Stimulated activated CD8-positive, alpha-beta memory T cell treated with anti-CD3 and anti-CD28 coated beads, Interleukin-12 subunit alpha, Interleukin-12 subunit beta, amount 100 ng/mL, for 24 hours (primary cell): ENCODE results near the gene ZBP1.
"Not testable (repeated sequence)": the region's sequence is repeated elsewhere in the genome, so short reads cannot be mapped to it uniquely, and the experiment has no call there.

Source experiments
- DNase-seq: peaks from one replicate; pipeline ENCODE4 v3.0.0-alpha.2; 2020; ENCODE audit errors: extremely low read depth

Gene ZBP1

DNA sequence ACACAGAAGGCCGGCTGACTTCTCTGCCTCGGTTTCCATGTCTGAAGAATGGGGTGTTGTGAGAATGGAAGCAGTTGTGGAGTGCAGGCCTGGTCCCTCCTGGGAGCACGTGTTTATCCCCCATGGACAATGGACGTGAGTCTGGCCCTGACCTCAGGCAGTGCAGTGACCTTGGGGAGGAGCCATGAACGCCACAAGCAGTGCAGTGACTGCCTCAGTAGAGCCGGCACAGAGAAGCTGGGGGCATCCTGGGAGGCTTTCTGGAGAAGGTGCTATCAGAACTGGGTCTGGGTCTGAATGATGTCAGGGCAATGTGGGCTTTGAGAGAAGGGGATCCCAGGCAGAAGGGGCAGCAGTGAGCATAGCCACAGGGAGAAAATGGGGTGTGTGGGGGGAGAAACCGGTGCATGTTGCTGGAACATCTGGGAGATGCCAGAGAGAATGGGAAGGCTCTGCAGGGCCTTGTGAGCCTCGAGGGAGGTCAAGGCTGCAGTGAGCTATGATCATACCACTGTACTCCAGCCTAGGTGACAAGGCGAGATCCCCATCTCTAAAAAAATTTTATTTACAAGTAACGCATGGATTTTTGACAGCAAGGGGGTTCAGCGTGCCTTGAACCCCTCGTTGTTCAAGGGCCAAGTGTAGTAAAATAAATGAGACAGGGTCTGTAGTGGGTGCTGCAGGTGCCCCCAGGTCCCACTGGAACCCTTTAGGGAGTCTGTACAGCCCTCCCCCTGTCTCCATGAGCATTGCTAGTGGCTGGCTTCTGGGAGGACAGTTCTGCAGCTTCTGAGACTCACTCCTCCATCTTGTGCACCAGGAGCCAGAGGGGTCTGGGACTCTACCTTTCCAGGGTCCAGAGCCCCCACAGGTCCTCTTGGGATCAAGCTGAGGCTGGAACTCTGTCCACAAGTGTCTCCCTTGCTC, 27.0 kb upstream of the ZBP1 start:
- no peak for DNase-seq

- no peak for DNase-seq
Observed at GRCh38 chr20:57638895-57639236, 18.6 kb upstream of the ZBP1 start.

DNA sequence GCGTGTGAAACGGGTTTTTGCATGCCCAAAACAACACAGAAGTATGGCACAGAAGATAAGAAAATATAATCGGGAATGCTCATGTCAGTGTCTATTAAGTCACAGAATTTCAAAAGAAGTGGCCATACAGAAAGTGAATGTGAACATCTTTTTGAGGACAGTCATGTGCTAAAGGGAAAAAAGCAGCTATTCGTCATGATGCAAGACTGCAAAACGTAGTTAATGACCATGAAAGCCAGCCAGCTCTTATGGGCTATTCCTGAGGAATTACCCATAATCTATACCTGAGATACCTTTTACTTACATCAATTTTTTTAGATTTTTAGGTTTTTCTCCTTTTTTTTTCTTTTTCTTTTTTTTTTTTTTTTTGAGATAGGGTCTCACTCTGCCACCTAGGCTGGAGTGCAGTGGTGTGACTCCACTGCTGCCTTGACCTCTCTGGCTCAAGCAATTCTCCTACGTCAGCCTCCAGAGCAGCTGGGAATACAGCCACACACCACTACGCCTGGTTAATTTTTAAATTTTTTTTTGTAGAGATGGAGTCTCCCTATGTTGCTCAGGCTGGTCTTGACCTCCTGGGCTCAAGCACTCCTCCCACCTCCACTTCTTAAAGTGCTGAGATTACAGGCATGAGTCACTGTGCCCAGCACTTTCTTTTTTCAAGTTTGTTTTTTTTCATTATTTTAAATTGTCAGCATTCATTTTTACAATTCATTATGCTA, 18.1 kb upstream of the ZBP1 start:
- no peak for DNase-seq

- no peak for DNase-seq
Observed at GRCh38 chr20:57633945-57634491, 13.8 kb upstream of the ZBP1 start.

DNA sequence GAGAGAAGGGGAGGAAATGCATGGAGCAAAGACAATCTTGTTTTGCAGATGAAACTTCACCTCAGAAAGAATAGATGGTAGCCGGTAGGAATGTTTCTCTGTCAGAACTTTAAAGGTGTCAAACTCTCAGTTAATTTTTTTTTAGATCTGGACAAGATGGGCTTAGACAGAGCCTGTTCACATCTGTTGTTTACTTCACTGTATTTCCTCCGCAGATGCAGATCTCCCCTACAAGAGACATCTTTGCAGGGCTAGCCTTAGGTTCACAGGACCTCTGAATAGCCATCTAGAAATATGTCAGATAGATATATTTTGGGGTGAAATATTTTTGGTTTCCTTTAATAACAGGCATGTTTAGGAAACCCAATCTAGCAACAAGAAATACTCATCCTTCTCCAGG, 12.1 kb upstream of the ZBP1 start:
- no peak for DNase-seq

- no peak for DNase-seq
Observed at GRCh38 chr20:57630061-57630460, 9.8 kb upstream of the ZBP1 start.

DNA sequence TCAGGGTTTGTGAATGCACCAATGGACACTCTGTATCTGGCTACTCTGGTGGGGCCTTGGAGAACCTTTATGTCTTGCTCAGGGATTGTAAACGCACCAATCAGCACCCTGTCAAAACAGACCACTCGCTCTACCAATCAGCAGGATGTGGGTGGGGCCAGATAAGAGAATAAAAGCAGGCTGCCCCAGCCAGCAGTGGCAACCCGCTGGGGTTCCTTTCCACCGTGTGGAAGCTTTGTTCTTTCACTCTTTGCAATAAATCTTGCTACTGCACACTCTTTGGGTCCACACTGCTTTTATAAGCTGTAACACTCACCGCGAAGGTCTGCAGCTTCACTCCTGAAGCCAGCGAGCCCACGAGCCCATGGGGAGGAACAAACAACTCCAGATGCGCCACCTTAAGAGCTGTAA, 9.3 kb upstream of the ZBP1 start:
- not testable (repeated sequence) for DNase-seq

- not testable (repeated sequence) for DNase-seq
Observed at GRCh38 chr20:57628962-57629308, 8.7 kb upstream of the ZBP1 start.

- no peak for DNase-seq
Observed at GRCh38 chr20:57628047-57628961, 8.1 kb upstream of the ZBP1 start.

DNA sequence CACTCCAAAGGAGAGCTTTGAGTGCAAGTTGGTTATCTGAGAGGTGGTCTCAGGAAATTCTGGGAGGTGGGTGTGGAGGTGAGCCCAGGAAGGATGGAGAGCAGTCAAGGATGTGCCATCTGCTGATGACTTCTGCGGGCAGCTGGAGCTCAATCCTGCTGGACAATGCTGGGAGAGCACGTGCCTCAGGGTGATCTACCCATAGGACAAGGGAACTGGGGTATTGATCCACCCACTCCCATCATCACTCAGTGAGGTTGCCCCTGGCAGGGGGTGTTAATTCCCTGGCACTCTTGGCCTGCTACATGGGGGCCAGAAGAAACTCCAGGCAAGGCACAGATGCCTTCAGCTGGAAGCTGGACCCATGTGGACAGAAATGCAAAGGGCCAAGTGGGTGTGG, 7.1 kb upstream of the ZBP1 start:
- no peak for DNase-seq

DNA sequence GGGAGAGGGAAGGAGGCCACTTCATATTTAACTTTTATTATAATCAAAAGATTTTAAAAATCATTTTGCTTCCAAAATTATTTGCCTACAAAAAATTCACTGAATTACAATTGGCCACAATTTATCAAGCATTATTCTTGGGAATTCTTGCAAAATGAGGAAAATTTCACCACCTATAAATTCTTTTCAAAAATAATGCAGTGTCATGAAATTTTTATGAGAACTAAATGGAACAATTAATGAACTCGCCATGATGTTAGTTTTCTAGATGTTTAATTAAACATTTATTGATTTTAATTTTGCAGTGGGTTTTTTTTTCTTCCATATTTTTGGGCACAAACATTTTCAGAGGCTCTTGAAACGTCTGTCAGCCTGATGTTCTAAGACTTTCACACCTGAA, 5.8 kb upstream of the ZBP1 start:
- no peak for DNase-seq

DNA sequence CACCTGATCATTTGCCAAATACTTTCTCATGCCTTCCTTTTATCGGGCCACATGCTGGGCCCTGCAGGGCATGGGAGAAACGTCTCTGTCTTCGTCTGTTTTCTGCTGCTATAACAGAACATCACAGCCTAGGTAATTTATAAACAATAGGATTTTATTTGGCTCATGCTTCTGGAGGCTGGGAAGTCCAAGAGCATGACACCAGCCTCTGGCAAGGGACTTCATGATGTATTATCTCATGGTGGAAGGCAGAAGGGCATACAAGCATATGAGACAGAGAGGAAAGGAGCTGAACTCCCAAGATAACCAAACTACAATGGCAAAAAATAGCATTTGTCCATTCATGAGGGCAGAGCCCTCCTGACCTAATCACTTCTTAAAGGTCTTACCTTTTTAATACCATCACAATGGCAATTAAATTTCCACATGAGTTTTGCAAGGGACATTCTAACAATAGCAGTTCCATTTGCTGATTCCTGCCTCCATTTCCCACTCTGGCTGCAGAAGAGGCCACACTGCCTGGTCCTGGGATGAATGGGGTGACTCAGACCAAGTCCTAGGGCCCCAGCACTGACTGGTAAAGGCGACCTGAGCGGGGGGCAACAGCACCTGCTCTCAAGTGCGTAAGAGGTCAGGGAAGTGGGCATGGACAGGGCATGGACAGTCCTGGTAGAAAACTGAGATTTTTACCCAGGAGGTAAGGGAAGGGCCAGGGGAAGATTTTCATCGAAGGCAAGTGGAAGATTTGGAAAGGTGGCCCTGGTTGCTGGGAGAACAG, 5.1 kb upstream of the ZBP1 start:
- no peak for DNase-seq

DNA sequence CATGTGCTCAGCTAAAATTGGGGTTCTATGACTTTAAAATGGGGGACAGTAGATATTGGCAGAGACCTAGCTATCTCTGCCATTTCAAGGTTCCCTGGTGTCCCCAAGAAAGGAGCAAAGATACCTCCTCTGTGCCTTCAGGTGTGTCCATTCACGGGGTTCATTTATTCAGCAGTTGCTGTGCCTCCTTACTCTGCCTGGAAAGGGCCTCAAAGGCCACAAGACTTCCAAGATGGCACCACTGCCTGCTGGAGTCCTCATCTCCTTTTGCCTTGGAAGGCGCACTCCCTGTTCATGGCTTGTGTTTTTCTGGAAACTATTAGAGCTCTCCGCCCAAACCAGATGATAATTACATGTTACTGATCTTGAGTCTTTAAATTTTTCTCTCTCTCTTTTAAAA, 3.9 kb upstream of the ZBP1 start:
- DNase-seq: no peak

GRCh38 chr20:57622579-57623381, 2.6 kb upstream of the ZBP1 start:
- no peak for DNase-seq

- no peak for DNase-seq
Observed at GRCh38 chr20:57622201-57622570, 2.0 kb upstream of the ZBP1 start.

- DNase-seq: no peak
Observed at GRCh38 chr20:57621421-57622200, 1.4 kb upstream of the ZBP1 start.

DNA sequence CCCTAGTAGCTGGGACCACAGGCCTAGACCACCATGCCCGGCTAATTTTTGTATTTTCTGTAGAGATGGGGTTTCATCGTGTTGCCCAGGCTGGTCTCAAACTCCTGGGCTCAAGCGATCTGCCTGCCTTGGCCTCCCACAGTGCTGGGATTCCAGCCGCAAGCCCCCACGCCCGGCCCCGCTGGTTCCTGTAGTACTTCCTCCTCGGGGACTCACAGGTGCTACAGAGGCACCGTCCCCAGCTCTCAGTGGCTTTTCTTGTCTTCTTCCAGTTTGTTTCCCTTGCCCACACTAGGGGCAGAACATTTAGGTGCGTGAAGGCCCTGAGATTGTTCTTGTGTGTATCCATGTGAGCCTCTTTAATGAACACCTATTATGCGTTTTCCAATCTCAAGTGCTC, 773 bp upstream of the ZBP1 start:
- no peak for DNase-seq

DNA sequence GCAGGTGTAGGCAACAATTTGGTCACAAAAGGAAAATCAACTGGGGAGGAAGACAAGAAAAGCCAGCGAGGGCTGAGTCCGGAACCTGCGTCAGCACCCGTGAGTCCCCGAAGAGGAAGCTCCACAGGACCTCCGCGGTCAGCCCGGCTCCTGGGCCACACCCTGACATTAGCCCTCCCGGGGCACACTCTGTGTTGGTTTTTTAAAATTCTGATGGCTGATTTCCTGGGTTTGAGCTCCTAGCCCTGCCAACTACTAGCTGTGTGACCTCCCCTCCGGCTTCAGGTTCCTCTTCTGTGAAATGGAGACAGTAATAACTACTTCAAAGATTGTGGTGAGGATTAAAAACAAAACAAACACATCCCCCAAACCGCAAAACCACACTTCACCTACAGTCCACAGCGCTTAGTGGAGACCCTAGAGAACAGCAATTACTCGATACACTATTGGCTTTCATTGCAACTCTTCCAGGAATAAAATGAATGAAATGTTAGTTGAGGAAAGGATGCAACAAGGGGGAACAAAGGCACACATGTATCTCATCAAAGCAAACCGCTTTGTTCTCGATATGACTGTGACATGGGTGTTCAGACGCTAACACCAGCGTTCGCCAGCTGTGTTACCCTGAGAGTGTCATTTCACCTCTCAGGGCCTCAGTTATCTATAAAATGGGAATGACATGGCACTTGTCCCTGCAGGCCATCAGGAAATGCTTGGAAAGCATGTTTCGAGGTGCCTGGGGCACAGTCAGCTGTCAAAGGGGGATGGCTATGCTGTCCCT, 985 bp downstream of the ZBP1 start:
- DNase-seq: no peak

GRCh38 chr20:57618764-57619050, 1.5 kb downstream of the ZBP1 start:
- no peak for DNase-seq
